Prostate gland (tissue), 2 donors: ENCODE measurements around the gene ADRA2B.

Experiments used
- POLR2A ChIP-seq: fragments of 450-650 bp; IDR thresholded peaks from one replicate; pipeline ENCODE4 v1.6.1; 2016; ENCODE audit warnings: antibody characterized with exemption, mild to moderate bottlenecking
- POLR2AphosphoS5 ChIP-seq: sonication (generic); formaldehyde crosslinking; IDR thresholded peaks from one replicate; pipeline ENCODE4 v1.6.1; 2017; ENCODE audit warnings: antibody characterized with exemption
- TF ChIP-seq, protein P1 (sequence below), 4 experiments: fragments of 200-600 bp in 2 of 4; fragments of 450-650 bp in 2 of 4; sonication (generic) in 2 of 4; IDR thresholded peaks; 1 replicate in 3 of 4; 2 replicates in 1 of 4; pipeline ENCODE4 v1.5.1; 2016 to 2019; ENCODE audit warnings: antibody characterized with exemption in 4 of 4, mild to moderate bottlenecking in 2 of 4, moderate library complexity in 2 of 4

DNA sequence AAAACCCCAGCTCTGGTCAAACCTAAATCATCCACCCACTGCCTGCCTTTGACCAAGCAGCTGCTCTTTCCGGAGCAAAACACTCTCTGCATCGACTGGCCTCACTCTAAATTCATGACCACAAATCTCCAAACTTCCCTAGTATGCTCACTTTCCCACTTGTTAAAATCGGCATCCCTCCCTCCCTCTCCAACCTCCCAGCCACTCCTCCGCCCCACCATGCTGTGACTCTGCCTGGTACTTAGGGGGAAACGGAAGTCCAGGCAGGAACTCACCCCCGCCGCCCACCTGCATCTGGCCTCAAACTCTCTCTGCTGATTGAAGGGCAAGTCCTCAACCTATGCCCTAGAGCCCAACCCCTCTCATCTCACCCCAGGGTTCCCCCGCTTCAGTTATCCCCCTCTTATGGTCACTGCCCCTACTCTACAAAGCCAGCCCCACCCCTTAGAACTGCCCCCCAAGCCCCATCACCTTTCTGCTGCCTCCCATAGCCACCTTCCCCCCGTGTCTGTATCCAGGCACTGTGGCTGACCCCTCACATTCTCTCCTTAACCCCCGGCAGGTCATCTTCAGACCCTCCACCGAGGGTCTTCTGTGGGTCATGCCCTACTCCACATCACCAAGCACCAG is 3.8 kb upstream of the ADRA2B start:
- TF ChIP-seq, protein P1, sequence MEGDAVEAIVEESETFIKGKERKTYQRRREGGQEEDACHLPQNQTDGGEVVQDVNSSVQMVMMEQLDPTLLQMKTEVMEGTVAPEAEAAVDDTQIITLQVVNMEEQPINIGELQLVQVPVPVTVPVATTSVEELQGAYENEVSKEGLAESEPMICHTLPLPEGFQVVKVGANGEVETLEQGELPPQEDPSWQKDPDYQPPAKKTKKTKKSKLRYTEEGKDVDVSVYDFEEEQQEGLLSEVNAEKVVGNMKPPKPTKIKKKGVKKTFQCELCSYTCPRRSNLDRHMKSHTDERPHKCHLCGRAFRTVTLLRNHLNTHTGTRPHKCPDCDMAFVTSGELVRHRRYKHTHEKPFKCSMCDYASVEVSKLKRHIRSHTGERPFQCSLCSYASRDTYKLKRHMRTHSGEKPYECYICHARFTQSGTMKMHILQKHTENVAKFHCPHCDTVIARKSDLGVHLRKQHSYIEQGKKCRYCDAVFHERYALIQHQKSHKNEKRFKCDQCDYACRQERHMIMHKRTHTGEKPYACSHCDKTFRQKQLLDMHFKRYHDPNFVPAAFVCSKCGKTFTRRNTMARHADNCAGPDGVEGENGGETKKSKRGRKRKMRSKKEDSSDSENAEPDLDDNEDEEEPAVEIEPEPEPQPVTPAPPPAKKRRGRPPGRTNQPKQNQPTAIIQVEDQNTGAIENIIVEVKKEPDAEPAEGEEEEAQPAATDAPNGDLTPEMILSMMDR (IDR thresholded peaks at IDR 0.05): no peak
- TF ChIP-seq POLR2A: no peak
- no peak for TF ChIP-seq POLR2AphosphoS5
